Lung (tissue), 12 donors: ENCODE results near the gene PDE8B. TPM values are rescaled to one million over a fixed set of nuclear protein-coding genes. Genes with fewer than 3 reads are reported as not detected.
A peak's percentile ranks its signal among the peaks of the same experiment; 100 is the strongest.

Experiments used
- ATAC-seq: fragments of 200-7000 bp; cut with Tn5 transposase; one replicate; pipeline ENCODE4 v1.9.1; 2020; ENCODE audit warnings: moderate number of reproducible peaks; ENCODE audit not compliant: insufficient read depth, low FRiP score
- DNase-seq, 3 donors: peaks; one replicate each; pipeline ENCODE4 v3.0.0-alpha.2; 2013 to 2017
- H3K27ac ChIP-seq, 2 donors: one replicate each; pipeline ENCODE4 v1.5.1; 2013; ENCODE audit warnings: mild to moderate bottlenecking in 2 of 2, moderate library complexity in 2 of 2, control low read depth in 1 of 2, inconsistent platforms in 1 of 2, low read depth in 1 of 2, low read length in 1 of 2
- H3K27me3 ChIP-seq, 3 donors: one replicate each; pipeline ENCODE4 v1.5.1; 2013; ENCODE audit warnings: low read length in 2 of 3; ENCODE audit not compliant: control insufficient read depth in 3 of 3, insufficient read depth in 3 of 3
- H3K36me3 ChIP-seq, 4 donors: one replicate each; pipeline ENCODE4 v1.5.1; 2013; ENCODE audit warnings: low read length in 4 of 4, mild to moderate bottlenecking in 1 of 4, moderate library complexity in 1 of 4; ENCODE audit not compliant: control insufficient read depth in 4 of 4, insufficient read depth in 4 of 4
- H3K4me1 ChIP-seq, 5 donors: one replicate each; pipeline ENCODE4 v1.5.1; 2013; ENCODE audit warnings: low read length in 5 of 5, mild to moderate bottlenecking in 2 of 5, moderate library complexity in 1 of 5; ENCODE audit not compliant: control insufficient read depth in 5 of 5, insufficient read depth in 5 of 5
- H3K4me3 ChIP-seq: one replicate; pipeline ENCODE4 v1.5.1; 2013; ENCODE audit warnings: mild to moderate bottlenecking, control low read depth, moderate library complexity
- H3K9ac ChIP-seq, 2 donors: one replicate each; pipeline ENCODE4 v1.5.1; 2013; ENCODE audit warnings: low read length in 2 of 2, control low read depth in 1 of 2; ENCODE audit not compliant: insufficient read depth in 1 of 2
- H3K9me3 ChIP-seq, 4 donors: one replicate each; pipeline ENCODE4 v1.5.1; 2013; ENCODE audit warnings: low read length in 3 of 4, mild to moderate bottlenecking in 1 of 4, moderate library complexity in 1 of 4; ENCODE audit not compliant: control insufficient read depth in 4 of 4, insufficient read depth in 3 of 4
- CTCF ChIP-seq: IDR thresholded peaks from 2 replicates; pipeline ENCODE4 v1.5.1; 2012; ENCODE audit warnings: mild to moderate bottlenecking; ENCODE audit errors: control extremely low read depth, extremely low read depth
- WGBS, 2 donors: extraction: QIAGEN DNeasy Blood & Tissue Kit; methylation state at CpG; one replicate each; pipeline ENCODE4 v1.1.7; 2013; 5-methylcytosine and 5-hydroxymethylcytosine counted together
- polyA plus RNA-seq, 2 donors: library from polyadenylated mRNA; stranded (reverse); fragments of 200-250 nt; gene quantifications; one replicate each; pipeline ENCODE4 v1.2.1, GENCODE V29; 2013
- total RNA-seq, 2 donors: library from RNA; depleted of rRNA in 1 of 2; stranded (reverse); fragments of >200 nt in 1 of 2; gene quantifications; one replicate each; pipeline ENCODE4 v1.2.1, GENCODE V29; 2014 to 2021
- donor health status: control.
- donor health status: control.
- donor health status: Bipolar disorder and iron deficiency.
- donor health status: healthy.
- donor health status: DM: yes; HTN: yes; CAD: no.

PDE8B gene
- total and polyA plus RNA-seq, 4 donors = 1.6 to 10.6 (median 2.1) TPM

GRCh38 chr5:77389746-77390145 is 179.3 kb downstream of the PDE8B start:
- 71 to 84% methylated on average over 2 of the region's 2 CpGs for WGBS, 2 donors
- Histone ChIP-seq H3K9me3 (no peaks in the 10 kb centered on the region), H3K36me3 (no peaks in the 10 kb centered on the region), H3K9ac (no peak overlapping the region), H3K4me3 (no peak overlapping the region), H3K27me3 (no peaks in the 10 kb centered on the region), H3K4me1 (peaks cover 0 to 4% (median 0%) of the 10 kb centered on the region in 5 donors), H3K27ac (no peak overlapping the region)
- no peak for TF ChIP-seq CTCF
- DNase-seq = peak in 1 of 3 donors; percentile 58
- no peak for ATAC-seq

- Histone ChIP-seq H3K4me3 (no peak overlapping the region), H3K36me3 (no peaks in the 10 kb centered on the region), H3K27ac (no peak overlapping the region), H3K9me3 (no peaks in the 10 kb centered on the region), H3K4me1 (peaks cover 0 to 4% (median 0%) of the 10 kb centered on the region in 5 donors), H3K9ac (no peak overlapping the region), H3K27me3 (no peaks in the 10 kb centered on the region)
- DNase-seq = peak in 1 of 3 donors; percentile 39
- ATAC-seq = no peak
- TF ChIP-seq CTCF = no peak
- 75 to 91% methylated on average over 3 of the region's 3 CpGs for WGBS, 2 donors
These were observed 179.7 kb downstream of the PDE8B start for GRCh38 chr5:77390221-77390620.

- Histone ChIP-seq H3K27me3 (no peaks in the 10 kb centered on the region), H3K27ac (no peak overlapping the region), H3K4me1 (peaks cover 0 to 4% (median 0%) of the 10 kb centered on the region in 5 donors), H3K9me3 (no peaks in the 10 kb centered on the region), H3K4me3 (no peak overlapping the region), H3K9ac (no peak overlapping the region), H3K36me3 (no peaks in the 10 kb centered on the region)
- WGBS, 2 donors = 90 to 91% methylated on average over 2 of the region's 2 CpGs
- no peak for TF ChIP-seq CTCF
- ATAC-seq (peak; percentile 27), DNase-seq (no peak)
These were observed 180.3 kb downstream of the PDE8B start for GRCh38 chr5:77390795-77391194.

GRCh38 chr5:77391240-77391765 is 180.8 kb downstream of the PDE8B start:
- Histone ChIP-seq H3K27ac (no peak overlapping the region), H3K36me3 (no peaks in the 10 kb centered on the region), H3K4me3 (no peak overlapping the region), H3K4me1 (peaks cover 0 to 4% (median 0%) of the 10 kb centered on the region in 5 donors), H3K27me3 (no peaks in the 10 kb centered on the region), H3K9me3 (no peaks in the 10 kb centered on the region), H3K9ac (no peak overlapping the region)
- DNase-seq (no peak), ATAC-seq (no peak)
- no peak for TF ChIP-seq CTCF
- 94% methylated on average over 10 of the region's 10 CpGs for WGBS, 2 donors
